ENCODE data around the gene DPP6.

DPP6 gene

GRCh38 chr7:154898973-154899855 is 847.0 kb downstream of the DPP6 start:
- in situ Hi-C loops (cut with HindIII; ENCODE audit: low sequenced_read_pairs): no loop called here

DNA sequence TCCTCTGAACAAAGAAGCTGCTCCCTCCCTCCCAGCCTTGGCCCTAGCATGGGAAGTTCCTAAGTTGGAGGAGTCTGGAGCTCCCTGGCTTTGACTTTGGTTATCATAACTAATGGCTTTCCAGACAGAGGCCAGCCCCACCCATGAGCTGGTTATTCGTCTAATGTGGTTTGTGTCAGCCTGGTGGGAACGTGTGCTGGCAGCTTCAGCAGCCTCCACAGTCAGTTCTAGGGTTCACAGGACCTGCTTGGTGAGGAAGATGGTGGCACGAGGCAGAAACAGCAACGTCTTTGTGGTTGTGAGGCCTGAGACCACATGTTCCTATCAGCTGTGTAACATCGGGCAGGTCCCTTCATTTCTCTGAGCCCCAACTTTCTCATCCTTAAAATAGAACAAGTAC is 847.7 kb downstream of the DPP6 start:
- in situ Hi-C loops (cut with HindIII; ENCODE audit: low sequenced_read_pairs): no loop called here

DNA sequence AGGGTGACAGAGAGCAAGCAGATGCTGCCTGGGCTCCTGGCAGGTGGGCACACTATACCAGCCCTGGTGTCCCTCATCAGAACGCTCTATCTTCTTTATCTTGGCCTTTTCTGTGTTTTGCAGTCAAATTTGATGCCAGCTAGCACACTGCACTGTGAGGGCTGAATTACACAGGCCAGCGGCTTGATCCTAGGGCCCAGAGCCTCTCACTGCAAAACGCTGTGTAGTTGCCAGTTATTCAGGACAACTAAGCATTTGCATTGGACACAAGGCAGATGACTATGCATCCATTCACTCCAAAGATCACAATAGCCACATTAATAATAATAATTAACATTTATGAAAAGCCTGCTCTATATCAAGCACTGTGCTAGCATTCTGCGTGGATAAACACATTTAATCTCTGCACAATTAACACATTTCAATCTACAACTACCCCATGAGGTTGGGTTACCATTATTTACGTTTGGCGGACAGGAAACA is 850.4 kb downstream of the DPP6 start:
- in situ Hi-C loops (cut with HindIII; ENCODE audit: low sequenced_read_pairs): no loop called here

DNA sequence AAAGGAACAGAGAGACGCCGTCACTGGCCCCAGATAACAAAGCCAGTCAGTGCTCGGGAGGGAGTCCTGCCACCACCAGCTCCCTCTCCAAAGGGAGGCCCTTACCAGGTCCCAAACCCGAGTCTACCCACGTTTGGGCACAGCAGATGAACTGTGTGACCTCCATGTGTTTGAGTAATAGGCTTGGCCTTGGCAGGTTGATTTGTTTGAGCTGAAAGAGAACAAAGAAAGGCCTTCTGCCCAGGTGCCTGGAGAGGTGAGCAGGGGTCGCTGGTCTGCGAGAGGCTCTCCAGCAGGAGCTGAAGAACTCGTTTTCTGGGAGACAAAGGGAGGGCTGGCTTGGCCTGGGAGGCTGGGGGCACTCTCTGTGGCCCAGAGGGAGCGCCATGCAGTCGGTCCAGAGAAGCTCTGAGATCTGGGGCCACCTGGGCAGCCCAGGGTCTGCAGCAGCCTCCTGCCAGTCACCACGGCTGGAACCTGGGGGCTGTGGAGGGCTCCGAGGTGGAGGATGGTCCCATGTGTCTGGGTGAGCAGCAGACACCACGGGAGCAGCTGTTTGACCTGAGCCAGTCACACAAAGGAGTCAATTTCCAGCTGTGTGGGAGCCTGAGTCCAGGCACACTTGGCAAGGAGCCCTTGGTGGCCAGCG is 851.0 kb downstream of the DPP6 start:
- in situ Hi-C loops (cut with HindIII; ENCODE audit: low sequenced_read_pairs): no loop called here

DNA sequence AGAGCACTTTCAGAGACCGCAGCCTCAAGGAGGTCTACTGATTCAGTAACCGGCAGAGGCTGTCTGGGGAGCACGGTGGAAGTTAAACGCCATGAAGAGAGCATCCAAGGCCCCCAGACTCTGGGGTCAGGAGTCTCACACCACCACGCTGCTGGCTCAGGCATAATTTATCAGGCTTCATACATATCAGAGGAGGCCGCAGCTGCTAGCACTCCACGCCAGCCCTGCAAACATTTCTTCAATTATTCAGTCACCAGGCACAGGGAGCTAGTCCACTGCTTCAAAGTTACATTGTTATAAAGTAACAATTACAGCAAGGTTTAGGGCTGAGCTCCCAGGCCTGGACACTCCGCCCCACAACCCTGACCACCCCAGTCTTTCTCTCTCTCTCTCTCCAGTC is 852.9 kb downstream of the DPP6 start:
- in situ Hi-C loops (cut with HindIII; ENCODE audit: low sequenced_read_pairs): no loop called here

GRCh38 chr7:154905615-154906014 is 853.4 kb downstream of the DPP6 start:
- in situ Hi-C loops (cut with HindIII; ENCODE audit: low sequenced_read_pairs): no loop called here

DNA sequence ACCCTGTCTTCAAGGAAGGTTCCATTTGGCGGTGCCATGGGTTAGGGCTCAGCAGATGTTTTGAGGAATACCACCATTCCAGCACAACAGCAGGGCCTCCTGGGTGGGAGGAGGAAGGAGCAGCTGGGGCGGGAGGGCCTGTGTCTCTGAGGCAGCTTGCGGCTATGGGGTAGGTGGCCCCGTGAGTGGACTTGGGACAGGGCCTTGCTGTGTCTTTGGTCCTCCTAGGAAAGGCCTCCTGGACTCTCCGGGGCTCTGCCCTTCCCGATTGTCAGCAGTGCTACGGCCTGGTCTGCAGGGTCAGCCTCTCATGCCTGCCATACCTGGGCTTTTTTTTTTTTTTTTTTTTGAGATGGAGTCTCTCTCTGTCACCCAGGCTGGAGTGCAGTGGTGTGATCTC is 854.0 kb downstream of the DPP6 start:
- in situ Hi-C loops (cut with HindIII; ENCODE audit: low sequenced_read_pairs): no loop called here

DNA sequence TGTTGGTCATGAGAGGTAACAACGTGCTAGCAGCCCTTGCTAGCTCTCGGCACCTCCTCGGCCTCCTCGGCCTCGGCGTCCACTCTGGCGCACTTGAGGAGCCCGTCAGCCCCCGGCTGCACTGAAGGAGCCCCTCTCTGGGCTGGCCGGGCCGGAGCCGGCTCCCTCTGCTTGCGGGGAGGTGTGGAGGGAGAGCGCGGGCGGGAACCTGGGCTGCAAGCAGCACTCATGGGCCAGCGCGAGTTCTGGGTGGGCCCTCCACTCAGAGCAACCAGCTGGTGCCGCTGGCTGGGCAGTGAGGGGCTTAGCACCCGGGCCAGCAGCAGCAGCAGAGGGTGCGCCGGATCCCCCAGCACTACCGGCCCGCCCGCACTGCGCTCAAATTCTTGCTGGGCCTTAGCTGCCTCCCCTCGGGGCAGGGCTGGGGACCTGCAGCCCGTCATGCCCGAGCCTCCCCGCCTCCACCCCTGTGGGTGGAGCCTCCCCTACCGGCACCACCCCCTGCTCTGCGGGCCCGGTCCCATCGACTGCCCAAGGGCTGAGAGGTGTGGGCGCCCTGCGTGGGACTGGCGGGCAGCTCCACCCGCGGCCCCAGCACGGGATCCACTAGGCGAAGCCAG is 854.6 kb downstream of the DPP6 start:
- in situ Hi-C loops (cut with HindIII; ENCODE audit: low sequenced_read_pairs): no loop called here

GRCh38 chr7:154907651-154908620 is 855.7 kb downstream of the DPP6 start:
- in situ Hi-C loops (cut with HindIII; ENCODE audit: low sequenced_read_pairs): no loop called here

DNA sequence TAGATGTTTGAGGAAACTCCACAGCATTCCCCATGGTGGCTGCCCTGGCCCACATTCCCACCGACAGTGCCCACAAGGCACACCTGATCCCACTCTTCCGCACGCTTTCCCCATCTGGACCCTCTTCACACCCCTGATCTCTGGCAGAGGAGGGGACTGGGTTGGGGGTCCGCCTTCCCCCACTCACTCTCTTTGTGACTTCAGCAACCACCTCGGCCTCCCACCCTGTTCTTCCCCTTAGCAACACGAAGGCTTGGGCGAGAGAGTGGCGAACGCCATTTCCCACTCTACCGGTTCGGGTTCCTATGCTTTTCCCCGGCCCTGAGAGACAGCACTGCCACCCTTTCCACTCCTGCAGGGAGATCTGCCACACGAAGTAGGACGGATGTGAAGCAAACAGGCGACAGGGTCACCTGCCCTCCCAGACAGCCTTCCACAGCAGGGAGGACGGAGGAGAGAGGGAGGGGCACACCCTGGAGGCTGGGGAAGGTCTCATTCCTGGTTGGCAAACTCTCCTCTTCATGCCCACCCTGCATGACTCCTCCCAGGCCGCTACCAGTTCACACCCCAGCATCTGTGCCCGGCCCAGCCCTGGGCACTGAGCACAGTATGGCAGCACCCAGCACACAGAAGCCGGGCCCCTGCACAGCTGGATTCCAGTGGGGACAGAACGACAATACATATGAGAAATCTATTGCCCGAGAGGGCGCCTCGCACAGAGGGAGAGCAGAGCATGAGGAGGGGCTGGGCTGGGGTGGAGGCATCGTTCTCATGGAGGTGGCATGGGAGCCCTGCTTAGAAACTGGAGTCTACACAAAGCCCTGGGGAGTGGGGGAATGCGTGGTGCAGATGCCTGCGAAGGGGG is 857.3 kb downstream of the DPP6 start:
- in situ Hi-C loops (cut with HindIII; ENCODE audit: low sequenced_read_pairs): no loop called here

DNA sequence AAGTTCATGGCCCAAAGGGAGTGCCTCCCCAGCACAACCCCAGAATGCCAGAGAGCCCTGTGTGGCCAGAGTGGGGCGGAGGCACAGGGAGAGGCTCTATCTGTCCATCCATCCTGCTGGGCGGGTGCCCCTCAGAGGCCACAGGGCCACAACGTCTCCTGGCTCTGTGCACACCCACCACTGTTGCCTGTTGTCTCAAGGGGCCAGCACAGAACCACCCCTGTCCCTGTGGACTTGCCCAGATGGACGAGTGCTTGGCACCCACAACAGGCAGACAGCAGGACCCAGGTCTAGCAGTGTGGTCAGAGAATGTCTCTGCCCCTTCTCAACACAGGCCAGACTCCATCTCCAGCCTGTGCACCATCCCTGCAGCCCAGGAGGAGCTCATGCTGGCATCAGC is 857.9 kb downstream of the DPP6 start:
- in situ Hi-C loops (cut with HindIII; ENCODE audit: low sequenced_read_pairs): no loop called here

DNA sequence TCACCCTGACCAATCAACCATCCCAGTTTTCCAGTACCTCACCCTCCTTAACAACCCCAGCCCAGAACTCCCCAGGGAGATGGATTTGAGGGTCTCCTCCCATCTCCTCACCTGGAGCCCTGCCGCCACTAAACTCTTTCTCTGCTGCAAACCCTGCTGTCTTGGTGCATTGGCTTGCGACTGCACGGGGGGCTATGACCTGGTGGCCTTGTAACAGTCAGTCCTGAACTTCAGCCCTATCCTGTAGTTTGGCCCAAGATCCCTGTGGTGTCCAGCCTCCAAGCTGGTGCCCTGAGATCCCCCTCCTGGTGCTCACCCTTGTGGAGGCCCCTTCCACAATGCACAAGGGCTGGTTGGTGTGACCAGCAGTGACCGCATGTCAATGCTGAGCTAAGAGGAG is 858.8 kb downstream of the DPP6 start:
- in situ Hi-C loops (cut with HindIII; ENCODE audit: low sequenced_read_pairs): no loop called here

DNA sequence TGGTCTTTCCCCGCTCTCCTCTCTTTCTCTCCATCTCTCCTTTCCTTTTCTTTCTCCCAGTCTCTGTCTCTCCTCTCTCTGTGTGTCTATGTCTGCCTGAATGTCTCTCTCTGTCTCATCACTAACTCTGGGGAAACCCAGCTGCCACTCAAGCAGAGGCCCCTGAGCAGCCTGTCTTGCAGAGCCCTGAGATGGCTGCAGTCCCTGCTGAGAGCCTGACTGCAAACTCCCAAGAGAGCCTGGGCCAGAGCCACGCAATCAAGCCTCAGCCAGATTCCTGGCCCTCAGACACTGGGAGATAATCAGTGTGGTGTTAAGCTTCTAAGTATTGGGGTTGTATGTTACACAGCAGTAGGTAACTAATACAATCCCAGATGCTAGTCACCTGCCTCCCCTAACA is 859.2 kb downstream of the DPP6 start:
- in situ Hi-C loops (cut with HindIII; ENCODE audit: low sequenced_read_pairs): no loop called here

DNA sequence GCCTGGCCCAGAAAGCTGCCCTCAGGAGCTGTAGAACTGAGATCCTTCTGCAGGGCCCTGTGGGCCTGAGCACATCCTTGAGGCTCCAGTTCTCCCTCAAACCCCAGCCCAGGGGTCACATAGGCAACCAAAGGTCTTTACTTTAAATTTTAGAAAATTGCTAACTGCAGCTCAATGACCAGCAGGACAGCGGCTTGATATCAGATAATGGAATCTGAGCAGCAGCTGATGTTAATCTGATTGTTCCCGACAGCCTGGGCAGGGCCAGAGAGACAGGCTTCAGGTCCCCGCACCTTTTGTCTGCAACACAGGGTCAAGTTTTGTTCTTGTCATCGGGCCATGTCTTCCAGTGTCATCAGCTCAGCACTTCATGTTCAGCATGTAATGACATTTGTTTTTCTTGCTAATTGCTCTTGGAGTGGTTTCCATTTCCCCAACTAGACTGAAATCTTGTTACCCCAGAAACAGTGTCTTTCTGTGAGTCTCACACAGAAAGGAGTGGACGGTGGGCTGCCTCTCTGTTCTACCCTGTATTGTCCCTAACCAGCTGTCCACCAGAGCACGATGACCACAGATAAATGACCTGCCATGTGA is 859.8 kb downstream of the DPP6 start:
- in situ Hi-C loops (cut with HindIII; ENCODE audit: low sequenced_read_pairs): no loop called here

DNA sequence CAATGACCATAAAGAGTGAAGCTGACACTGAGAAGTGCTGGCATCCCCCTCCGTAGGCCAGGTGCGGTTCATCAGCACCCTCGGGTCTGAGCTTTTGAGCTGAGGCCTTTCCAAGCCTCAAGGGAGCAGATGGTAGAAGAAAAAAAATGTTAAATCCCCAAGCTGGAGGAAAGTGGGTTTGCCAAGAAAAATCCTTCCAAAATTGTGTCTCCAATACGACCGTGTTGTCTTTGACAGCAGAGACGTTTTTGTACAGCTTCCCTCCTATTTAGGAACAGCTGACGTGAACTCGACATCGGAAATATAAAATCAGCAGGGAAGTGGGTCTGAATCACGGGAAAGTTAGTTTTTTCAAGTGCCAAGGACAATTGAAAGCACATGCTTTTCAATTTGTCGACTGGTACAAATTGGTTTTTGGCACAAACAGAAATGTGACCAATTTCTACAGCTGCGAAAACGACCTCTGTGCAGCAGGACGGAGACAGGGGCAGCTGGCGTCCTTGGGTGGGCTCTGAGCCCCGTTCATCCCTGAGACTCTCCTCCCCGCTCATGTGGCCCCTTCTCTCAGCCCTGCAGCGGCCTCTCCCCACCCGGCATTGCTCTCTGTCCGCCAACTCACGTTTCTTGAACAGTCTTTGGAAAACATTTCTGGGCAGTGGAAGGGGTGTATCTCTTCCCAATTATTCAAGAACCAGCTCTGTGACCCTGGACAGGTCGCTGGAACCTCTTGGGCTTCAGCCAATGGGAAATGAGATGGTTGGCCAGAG is 860.9 kb downstream of the DPP6 start:
- in situ Hi-C loops (cut with HindIII; ENCODE audit: low sequenced_read_pairs): no loop called here

DNA sequence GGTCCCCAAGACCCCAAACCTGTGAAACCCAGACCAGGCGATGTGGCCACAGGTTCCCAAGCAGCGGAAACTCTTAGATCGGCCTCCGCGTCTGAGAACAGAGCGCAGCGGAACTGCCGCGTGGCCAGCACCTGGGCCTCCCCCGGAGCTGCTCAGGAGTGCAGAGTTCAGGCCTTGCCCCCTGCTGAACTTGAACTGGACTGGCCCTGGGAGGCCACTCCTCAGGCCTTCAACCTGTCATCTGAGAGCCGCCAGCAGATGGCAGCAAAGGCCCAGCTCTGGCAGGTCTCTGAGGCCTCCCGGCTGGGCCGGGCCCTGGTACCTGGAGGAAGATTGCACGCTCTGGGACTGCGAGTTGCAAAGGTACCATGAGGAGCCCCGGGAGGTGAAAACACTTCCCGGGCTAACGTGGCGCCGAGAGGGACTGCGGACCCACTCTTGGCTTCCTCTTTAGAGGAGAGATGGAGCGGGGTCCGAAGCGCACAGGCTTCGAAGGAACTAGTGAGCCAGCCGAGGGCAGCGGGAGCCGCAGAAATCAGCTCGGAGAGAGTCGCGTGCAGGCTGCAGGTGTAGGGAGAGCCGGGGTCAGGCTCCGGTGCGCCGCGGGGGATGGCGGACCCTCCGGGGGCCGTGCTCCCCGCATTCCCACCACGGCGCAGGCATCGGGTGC is 861.6 kb downstream of the DPP6 start:
- in situ Hi-C loops (cut with HindIII; ENCODE audit: low sequenced_read_pairs): no loop called here

DNA sequence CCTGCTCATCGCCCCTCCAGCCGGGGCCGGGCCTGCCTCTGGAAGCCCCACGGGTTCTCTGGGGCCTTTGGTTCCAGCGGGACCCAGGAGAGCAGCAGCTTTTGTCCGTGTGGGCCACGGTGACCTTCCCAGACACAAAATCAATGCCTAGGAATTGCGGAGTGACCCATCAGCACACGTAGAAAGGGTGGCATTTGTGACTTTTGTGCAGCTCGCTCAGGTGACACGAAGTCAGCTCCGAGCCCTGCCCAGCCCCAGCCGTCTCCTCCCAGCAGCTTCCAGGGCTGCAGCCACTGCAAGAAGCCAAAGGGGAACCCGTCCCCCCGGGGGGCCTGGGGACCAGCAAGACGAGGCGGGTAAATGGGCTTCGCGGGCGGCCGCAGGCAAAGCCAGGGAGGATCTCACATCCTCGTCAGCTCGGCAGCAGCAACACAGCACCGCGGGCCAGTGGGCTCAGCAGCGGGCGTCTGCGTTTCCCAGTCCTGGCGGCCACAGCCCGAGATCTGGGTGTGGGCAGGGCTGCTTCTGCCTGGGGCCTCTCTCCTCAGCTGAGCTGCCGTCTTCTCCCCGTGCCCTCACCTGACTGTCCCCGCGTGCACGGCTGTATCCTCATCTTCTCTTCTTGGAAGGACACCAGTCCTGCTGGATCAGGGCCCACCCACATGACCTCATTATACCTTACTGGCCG is 862.3 kb downstream of the DPP6 start:
- in situ Hi-C loops (cut with HindIII; ENCODE audit: low sequenced_read_pairs): no loop called here

GRCh38 chr7:154914996-154915380 is 862.8 kb downstream of the DPP6 start:
- in situ Hi-C loops (cut with HindIII; ENCODE audit: low sequenced_read_pairs): no loop called here

Measured in DLD1 (cell line).